Upper lobe of left lung (tissue), 4 donors: ENCODE results near the gene NOL3.

Experiments
- POLR2A ChIP-seq, 4 donors: fragments of 450-650 bp; IDR thresholded peaks; one replicate each; pipeline ENCODE4 v1.5.1; 2016 to 2017; ENCODE audit warnings: antibody characterized with exemption in 4 of 4, mild to moderate bottlenecking in 2 of 4
- TF ChIP-seq, protein P1 (sequence below), 6 experiments: fragments of 450-650 bp in 4 of 6; fragments of 200-600 bp in 2 of 6; sonication (generic) in 2 of 6; IDR thresholded peaks; one replicate each; pipeline ENCODE4 v1.5.1; 2016 to 2019; ENCODE audit warnings: antibody characterized with exemption in 6 of 6

DNA sequence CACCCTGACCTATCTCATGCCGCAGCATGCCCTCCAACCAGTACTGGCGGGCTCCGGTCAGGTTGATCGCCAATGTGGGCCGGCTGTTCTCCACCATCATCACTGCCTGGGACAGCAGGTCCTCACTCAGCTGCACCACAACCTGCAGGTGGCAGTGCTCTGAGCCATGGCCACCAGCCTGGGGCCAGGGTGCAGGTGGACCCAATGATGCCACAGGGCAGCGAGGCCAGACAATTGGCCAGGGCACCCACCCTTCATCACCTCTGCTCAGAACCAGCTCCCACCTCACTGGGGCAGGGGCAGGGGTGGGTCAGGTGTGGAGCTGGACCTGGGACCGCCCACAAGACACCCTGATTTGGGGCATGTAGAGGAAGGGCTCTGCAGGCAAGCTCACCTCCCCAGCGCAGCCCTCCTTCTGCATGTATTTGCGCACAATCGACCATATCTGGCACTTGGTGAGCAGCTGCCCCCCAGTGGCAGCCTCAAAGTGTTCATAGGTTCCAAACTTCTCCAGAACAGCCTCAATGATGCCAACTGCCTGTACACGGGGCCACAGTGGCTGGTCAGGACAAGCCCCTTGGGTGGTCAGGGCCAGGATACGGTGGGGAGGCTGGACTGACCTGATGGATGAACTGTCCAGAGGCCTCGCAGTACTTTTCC lies 9.2 kb downstream of the NOL3 start:
- no peak for TF ChIP-seq POLR2A (IDR thresholded peaks at IDR 0.05)
- TF ChIP-seq, protein P1, sequence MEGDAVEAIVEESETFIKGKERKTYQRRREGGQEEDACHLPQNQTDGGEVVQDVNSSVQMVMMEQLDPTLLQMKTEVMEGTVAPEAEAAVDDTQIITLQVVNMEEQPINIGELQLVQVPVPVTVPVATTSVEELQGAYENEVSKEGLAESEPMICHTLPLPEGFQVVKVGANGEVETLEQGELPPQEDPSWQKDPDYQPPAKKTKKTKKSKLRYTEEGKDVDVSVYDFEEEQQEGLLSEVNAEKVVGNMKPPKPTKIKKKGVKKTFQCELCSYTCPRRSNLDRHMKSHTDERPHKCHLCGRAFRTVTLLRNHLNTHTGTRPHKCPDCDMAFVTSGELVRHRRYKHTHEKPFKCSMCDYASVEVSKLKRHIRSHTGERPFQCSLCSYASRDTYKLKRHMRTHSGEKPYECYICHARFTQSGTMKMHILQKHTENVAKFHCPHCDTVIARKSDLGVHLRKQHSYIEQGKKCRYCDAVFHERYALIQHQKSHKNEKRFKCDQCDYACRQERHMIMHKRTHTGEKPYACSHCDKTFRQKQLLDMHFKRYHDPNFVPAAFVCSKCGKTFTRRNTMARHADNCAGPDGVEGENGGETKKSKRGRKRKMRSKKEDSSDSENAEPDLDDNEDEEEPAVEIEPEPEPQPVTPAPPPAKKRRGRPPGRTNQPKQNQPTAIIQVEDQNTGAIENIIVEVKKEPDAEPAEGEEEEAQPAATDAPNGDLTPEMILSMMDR (IDR thresholded peaks at IDR 0.05) = no peak
